Keratinocyte (primary cell): ENCODE measurements around the gene MICALL2. TPM values are rescaled to one million over a fixed set of nuclear protein-coding genes. Genes with fewer than 3 reads are reported as not detected.

Experiments
- DNase-seq: peaks from one replicate; pipeline ENCODE4 v3.0.0-alpha.2; 2011; ENCODE audit warnings: low read depth, missing footprints, low spot score
- FAIRE-seq: peaks from 2 replicates; lab custom pipeline; 2011; peaks lifted over from hg19 to GRCh38; lab: Jason Lieb, UNC
- H2AFZ ChIP-seq: 2 replicates; pipeline ENCODE4 v1.6.0; 2012; ENCODE audit warnings: low read length, control low read depth, inconsistent platforms; ENCODE audit not compliant: control insufficient read depth
- H3K27ac ChIP-seq: 2 replicates; pipeline ENCODE4 v1.5.1; 2011; ENCODE audit warnings: low read length; ENCODE audit not compliant: control insufficient read depth, insufficient read depth
- H3K27me3 ChIP-seq: 3 replicates; pipeline ENCODE4 v1.6.0; 2011; ENCODE audit warnings: low read length; ENCODE audit not compliant: control insufficient read depth, insufficient read depth; ENCODE audit errors: extremely low read depth
- H3K36me3 ChIP-seq, 2 experiments: 2 replicates in 1 of 2; 3 replicates in 1 of 2; pipeline ENCODE4 v1.5.1; 2011; ENCODE audit warnings: low read length in 2 of 2, mild to moderate bottlenecking in 1 of 2; ENCODE audit not compliant: control insufficient read depth in 2 of 2, insufficient read depth in 2 of 2; ENCODE audit errors: extremely low read depth in 1 of 2
- H3K4me1 ChIP-seq: 3 replicates; pipeline ENCODE4 v1.5.1; 2011; ENCODE audit warnings: low read length; ENCODE audit not compliant: control insufficient read depth, insufficient read depth; ENCODE audit errors: extremely low read depth
- H3K4me2 ChIP-seq: 3 replicates; pipeline ENCODE4 v1.6.0; 2011; ENCODE audit warnings: low read depth, low read length; ENCODE audit not compliant: control insufficient read depth, insufficient read depth; ENCODE audit errors: extremely low read depth
- H3K4me3 ChIP-seq, 3 experiments: fragments of 200-600 bp in 1 of 3; sonication (generic) in 1 of 3; 2 replicates in 2 of 3; 3 replicates in 1 of 3; pipeline ENCODE4 v1.5.1; 2011 to 2016; ENCODE audit warnings: low read length in 3 of 3, mild to moderate bottlenecking in 3 of 3, control low read depth in 2 of 3, inconsistent platforms in 1 of 3, low read depth in 1 of 3, mixed read lengths in 1 of 3, mixed run types in 1 of 3, moderate library complexity in 1 of 3; ENCODE audit not compliant: control insufficient read depth in 2 of 3, insufficient read depth in 2 of 3; ENCODE audit errors: extremely low read depth in 1 of 3
- H3K79me2 ChIP-seq: 2 replicates; pipeline ENCODE4 v1.6.0; 2012; ENCODE audit warnings: low read length; ENCODE audit not compliant: control insufficient read depth, insufficient read depth
- H3K9ac ChIP-seq: 3 replicates; pipeline ENCODE4 v1.6.0; 2011; ENCODE audit warnings: low read length; ENCODE audit not compliant: control insufficient read depth, insufficient read depth; ENCODE audit errors: extremely low read depth
- H3K9me1 ChIP-seq: 3 replicates; pipeline ENCODE4 v1.6.0; 2011; ENCODE audit warnings: low read length; ENCODE audit not compliant: control insufficient read depth, insufficient read depth; ENCODE audit errors: extremely low read depth
- H3K9me3 ChIP-seq: 2 replicates; pipeline ENCODE4 v1.5.1; 2012; ENCODE audit warnings: low read depth, low read length; ENCODE audit not compliant: control insufficient read depth
- H4K20me1 ChIP-seq: 3 replicates; pipeline ENCODE4 v1.6.0; 2011; ENCODE audit warnings: low read length; ENCODE audit not compliant: control insufficient read depth, insufficient read depth; ENCODE audit errors: extremely low read depth
- EZH2 ChIP-seq: IDR thresholded peaks from one replicate; pipeline ENCODE4 v1.6.1; 2012; ENCODE audit warnings: inconsistent platforms, mild to moderate bottlenecking, low read length, moderate library complexity
- dilution Hi-C: fragments of 300-500 bp; cut with MboI; formaldehyde crosslinking; loops from one replicate; pipeline ENCODE4 v1.7.0; 2020; ENCODE audit warnings: low sequenced_read_pairs; ENCODE audit not compliant: extremely low pct_ligation_motif_present
- polyA plus RNA-seq, 5 experiments: library from polyadenylated mRNA; depleted of rRNA in 3 of 5; stranded (reverse) in 3 of 5; stranded (forward) in 1 of 5; unstranded in 1 of 5; fragments of >200 nt; gene quantifications; 1 replicate in 1 of 5; 2 replicates in 3 of 5; 3 replicates in 1 of 5; pipeline versions ENCODE4 v1.2.1 to v1.2.3, GENCODE V29; 2011 to 2012; ENCODE audit warnings: missing spikeins in 2 of 5, low read depth in 1 of 5, low replicate concordance in 1 of 5
- TF ChIP-seq, protein P1 (sequence below), 3 experiments: IDR thresholded peaks in 1 of 3; conservative IDR thresholded peaks in 1 of 3; optimal IDR thresholded peaks in 1 of 3; 2 replicates in 2 of 3; 3 replicates in 1 of 3; pipeline versions ENCODE3 to v1.5.1; 2011; ENCODE audit warnings: low read length in 3 of 3, mild to moderate bottlenecking in 3 of 3, moderate library complexity in 2 of 3, control low read depth in 1 of 3, inconsistent platforms in 1 of 3; ENCODE audit not compliant: insufficient read depth in 2 of 3; ENCODE audit errors: extremely low read depth in 1 of 3

The MICALL2 gene
- polyA plus RNA-seq, 1 donor (not counting 4 experiments of a cell fraction or from before 2014, with no cell fraction given): 10.4 TPM

DNA sequence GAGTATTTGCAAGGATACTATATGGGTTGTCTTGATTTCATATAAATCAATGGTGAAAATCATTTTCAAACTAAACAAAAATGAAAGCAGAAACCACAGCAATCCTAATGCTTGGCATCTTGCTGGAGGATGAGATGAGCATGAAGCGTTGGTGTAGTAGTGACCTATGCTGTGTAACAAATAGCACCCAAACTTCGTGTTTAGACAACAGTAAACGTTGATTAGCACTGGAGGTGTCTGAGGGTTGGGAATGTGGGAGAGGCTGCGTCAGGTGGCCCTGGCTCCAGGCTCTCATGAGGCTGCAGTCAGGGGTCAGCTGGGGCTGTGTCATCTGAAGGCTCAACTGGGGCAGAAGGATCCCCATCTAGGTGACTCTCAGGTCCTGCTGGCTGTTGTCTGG lies 67.8 kb downstream of the MICALL2 start:
- H3K79me2 ChIP-seq: no peaks in the 10 kb centered on the region
- H3K9me3 ChIP-seq: peaks cover 4% of the 10 kb centered on the region
- H3K4me3 ChIP-seq: no peak overlapping the region
- dilution Hi-C loops: no loop called here
- FAIRE-seq (no peak), DNase-seq (no peak)
- H3K4me1 ChIP-seq: no peaks in the 10 kb centered on the region
- peaks cover 10% of the 10 kb centered on the region for H3K27me3 ChIP-seq
- H3K4me2 ChIP-seq: no peak overlapping the region
- H4K20me1 ChIP-seq: no peaks in the 10 kb centered on the region
- no peak overlapping the region for H2AFZ ChIP-seq
- H3K9ac ChIP-seq: no peak overlapping the region
- TF ChIP-seq, protein P1, sequence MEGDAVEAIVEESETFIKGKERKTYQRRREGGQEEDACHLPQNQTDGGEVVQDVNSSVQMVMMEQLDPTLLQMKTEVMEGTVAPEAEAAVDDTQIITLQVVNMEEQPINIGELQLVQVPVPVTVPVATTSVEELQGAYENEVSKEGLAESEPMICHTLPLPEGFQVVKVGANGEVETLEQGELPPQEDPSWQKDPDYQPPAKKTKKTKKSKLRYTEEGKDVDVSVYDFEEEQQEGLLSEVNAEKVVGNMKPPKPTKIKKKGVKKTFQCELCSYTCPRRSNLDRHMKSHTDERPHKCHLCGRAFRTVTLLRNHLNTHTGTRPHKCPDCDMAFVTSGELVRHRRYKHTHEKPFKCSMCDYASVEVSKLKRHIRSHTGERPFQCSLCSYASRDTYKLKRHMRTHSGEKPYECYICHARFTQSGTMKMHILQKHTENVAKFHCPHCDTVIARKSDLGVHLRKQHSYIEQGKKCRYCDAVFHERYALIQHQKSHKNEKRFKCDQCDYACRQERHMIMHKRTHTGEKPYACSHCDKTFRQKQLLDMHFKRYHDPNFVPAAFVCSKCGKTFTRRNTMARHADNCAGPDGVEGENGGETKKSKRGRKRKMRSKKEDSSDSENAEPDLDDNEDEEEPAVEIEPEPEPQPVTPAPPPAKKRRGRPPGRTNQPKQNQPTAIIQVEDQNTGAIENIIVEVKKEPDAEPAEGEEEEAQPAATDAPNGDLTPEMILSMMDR (optimal IDR thresholded peaks at IDR 0.05 in 1 of 3, IDR thresholded peaks at IDR 0.05 in 1 of 3, conservative IDR thresholded peaks at IDR 0.05 in 1 of 3; ENCODE audit: extremely low read depth in 1 of 3, insufficient read depth in 2 of 3, low read length in 3 of 3): no peak
- H3K9me1 ChIP-seq: no peaks in the 10 kb centered on the region
- H3K36me3 ChIP-seq: no peaks in the 10 kb centered on the region
- H3K27ac ChIP-seq: no peak overlapping the region

- Histone ChIP-seq H3K9me3 (peaks cover 4% of the 10 kb centered on the region), H3K9ac (no peak overlapping the region), H3K4me3 (no peak overlapping the region), H3K27me3 (peaks cover 19% of the 10 kb centered on the region), H3K4me2 (no peak overlapping the region), H3K79me2 (no peaks in the 10 kb centered on the region), H3K9me1 (no peaks in the 10 kb centered on the region), H3K36me3 (no peaks in the 10 kb centered on the region), H4K20me1 (no peaks in the 10 kb centered on the region), H2AFZ (no peak overlapping the region), H3K4me1 (no peaks in the 10 kb centered on the region), H3K27ac (no peak overlapping the region)
- no peak for TF ChIP-seq EZH2
- TF ChIP-seq, protein P1 (optimal IDR thresholded peaks at IDR 0.05 in 1 of 3, IDR thresholded peaks at IDR 0.05 in 1 of 3, conservative IDR thresholded peaks at IDR 0.05 in 1 of 3; ENCODE audit: extremely low read depth in 1 of 3, insufficient read depth in 2 of 3, low read length in 3 of 3): no peak
- dilution Hi-C loops: no loop called here
- DNase-seq (no peak), FAIRE-seq (no peak)
These were observed 70.5 kb downstream of the MICALL2 start for GRCh38 chr7:1388703-1389335.
